Mucosa of gallbladder (tissue), 1 donor: ENCODE data around the gene GRAMD2A. TPM values are rescaled to one million over a fixed set of nuclear protein-coding genes. Genes with fewer than 3 reads are reported as not detected.
A peak's percentile ranks its signal among the peaks of the same experiment; 100 is the strongest.

Source experiments
- DNase-seq: peaks from one replicate; pipeline ENCODE4 v3.0.0-alpha.2; 2020; ENCODE audit warnings: low spot score
- total RNA-seq: library from RNA; stranded (reverse); gene quantifications from one replicate; pipeline ENCODE4 v1.2.1, GENCODE V29; 2021
- donor health status: DM: no; HTN: no; CAD: no.

GRAMD2A gene
- total RNA-seq, 1 donor from 2014 or later = 0.55 TPM

DNA sequence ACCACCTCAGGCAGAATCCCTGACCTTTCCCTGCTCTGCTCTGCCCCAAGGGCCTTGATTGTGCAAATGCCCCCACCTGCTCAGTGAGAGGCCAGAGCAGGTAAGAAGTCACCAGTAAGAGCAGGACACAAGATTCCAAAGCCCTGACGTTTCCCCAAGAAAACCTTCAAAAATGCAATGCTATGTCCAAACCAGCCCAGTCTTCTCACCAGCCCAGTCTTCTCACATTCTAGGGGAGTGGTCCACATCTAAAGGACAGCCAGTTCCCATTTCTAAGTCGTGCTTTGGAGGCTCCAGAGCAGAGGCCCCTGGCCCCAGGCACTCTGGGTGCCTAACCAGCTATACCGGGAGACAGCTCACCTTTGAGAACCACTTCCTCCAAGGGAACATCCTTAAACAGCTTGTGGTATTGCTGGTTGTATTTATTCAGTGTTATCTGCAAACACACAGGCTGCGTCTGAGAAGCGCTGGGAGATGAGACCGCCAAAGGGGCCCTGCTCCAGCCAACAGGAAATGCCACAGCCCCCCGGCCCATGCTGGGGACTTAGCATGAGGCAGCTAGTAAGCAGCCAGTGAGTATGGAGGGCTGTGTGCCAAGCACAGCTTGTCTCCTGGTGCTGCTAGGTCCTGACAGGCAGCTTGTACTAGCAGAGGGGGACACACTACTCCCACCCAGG lies 29.3 kb downstream of the GRAMD2A start:
- DNase-seq = no peak

DNA sequence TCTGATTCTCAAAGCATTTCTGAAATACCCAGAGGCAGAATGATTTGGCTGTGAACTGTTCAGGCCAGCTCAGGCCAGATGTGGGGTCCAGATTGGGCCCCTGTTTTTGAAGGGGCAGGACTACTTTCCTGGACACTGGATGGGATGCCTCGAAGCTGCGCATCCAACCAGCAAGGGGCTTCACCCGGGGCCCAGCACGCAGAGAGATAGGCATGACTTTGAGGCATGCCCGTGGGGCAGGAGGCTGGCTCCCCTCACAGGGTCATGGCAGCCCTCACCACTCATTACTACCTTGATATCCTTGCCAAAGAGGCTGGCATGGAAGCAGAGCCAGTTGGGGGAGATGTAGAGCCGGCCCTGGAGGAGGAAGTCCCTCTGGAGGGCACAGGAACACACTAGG lies 30.1 kb downstream of the GRAMD2A start:
- DNase-seq = no peak

DNA sequence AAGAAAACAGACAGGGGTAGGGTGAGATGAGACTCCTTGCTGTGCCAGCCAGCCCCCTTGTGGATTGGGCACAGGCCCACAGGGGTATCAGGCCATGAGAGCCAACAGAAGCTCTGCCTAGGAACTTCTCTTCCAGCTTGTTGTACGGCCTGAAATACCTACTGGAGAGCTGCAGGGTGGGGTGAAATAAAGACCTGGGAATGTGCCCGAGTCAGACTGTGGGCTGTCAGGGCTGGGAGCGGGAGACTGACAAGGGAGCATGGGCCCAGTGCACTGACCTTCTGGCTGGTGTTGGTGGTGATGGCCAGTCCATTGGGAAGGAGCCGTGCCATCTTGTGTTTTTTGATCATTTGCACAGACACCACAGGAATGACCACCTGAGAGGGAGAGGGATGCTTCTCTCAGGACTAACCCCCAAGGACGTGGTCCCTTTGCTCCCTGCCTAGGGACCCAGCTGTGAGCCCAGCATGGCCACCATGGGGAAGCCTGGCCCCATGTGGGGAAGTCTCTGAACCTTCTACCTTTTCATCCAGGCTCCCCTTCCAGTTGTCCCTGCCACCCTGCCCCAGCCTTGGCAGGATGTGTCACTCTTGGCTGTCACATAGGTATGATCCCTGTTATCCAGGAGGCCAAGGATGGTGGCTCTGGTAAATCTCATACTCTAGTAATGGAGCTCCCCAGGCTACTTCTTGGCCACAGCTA lies 30.7 kb downstream of the GRAMD2A start:
- no peak for DNase-seq

DNA sequence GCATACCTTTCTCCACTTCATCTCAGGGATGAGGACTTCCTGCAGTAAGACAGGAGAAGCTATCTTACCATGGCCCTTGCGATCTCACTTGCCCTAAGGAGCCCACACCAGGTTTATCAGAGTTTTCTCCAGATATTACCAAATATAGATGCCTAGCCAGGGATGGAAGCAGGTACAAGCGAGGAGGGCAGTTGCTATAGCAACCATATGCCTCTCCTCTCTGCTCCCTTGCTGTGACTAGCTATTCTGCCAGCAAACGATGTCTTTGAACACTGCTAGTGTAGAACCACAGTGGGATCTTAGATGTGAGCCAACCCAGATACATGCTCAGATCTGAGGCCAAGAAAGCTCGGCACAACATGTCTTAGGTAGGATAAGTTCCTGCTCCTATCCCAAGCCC lies 33.9 kb downstream of the GRAMD2A start:
- DNase-seq = no peak

DNA sequence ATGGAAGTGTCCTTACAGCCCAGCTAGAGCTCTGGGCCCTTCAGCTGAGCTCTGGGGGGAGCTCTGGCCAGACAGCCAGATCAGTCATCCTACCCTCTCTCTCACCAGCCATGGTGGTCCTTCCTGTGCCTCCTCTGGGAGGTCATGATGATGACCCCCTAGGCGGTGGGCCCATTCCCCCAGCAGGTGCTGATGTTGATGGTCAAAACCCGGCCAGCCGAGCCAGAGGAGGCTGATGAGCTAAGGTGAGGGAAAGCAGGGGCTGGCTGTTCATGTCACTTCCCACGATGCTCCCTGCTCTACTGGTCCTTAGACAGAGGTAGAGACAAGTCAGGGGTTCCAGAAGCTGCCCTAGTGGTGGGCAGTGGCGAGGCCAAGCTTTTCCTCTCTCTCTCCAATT lies 35.0 kb downstream of the GRAMD2A start:
- DNase-seq = no peak

DNA sequence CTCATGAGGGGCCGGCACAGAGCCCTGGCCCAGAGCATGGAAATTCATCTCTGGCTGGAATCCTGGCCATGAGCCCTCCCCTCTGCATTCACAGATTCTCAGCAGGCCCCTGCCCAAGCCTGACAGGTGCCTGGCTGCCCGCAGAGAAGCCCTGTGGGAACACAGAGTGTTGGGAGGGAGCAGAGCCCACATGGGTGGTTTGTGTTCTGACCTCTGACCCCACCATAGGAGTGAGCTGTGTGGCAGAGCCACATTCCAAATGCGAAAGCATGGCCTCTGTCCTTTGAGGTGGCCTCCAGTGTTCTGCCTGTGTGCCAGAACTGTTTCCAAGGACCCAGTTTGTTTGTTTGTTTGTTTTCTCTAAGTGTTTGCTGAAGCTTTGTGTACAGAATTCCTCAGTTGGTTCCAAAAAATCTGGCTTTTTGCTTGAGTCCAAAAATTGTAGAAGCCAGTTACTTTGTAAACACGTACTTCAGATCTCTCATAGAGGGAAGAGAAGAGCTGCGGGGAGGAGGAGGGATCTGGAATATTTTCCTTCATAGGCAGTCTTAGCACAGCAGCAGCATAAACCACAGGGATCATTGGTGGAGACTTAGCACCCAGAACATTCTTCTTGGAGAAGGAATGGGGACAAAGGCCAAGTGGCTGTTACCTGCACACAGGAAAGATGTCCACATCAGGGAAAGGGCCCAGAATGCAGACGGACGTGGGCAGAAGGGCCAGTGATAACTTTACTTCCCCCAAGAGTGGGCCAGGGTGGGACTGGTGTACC lies 36.0 kb downstream of the GRAMD2A start:
- DNase-seq = no peak

DNA sequence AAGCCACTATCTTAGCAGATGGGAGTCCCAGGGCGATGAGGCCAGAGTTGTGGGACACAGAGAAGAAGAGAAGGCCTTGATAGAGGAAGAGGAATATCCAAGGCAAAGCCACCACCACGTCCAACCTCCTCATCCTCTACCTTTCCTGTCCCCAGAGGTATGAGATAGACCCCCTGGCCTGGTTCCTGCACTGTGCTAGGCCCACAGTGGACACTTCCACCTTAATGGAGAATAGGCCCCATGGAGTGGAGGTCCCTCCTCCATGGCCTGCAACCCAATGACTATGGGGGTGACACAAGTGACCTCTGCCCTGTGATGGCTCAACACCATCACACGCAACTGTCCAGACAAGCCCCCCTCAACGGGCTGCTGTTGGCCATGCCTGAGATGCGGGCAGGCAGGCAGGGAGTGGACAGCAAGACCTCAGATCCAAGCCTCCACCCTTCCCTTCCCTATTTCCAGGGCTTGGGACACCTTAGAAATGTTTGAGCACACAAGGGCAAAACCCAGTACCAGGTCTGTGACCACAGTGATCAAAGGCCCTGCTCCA lies 36.8 kb downstream of the GRAMD2A start:
- no peak for DNase-seq

DNA sequence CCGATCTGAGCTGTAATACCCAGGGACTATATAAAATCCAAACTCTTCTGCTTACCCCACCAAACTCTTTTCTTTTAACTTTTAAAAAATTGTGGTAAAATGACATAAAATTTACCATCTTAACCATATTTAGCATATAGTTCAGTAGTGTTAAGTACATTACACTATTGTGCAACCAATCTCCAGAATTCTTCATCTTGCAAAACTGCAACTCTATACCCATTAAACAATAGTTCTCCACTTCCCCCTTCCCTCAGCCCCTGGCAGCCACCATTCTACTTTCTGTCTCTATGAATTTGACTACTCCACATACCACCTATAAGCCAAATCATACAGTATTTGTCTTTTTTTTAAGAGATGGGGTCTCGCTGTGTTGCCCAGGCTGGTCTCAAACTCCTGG lies 40.7 kb downstream of the GRAMD2A start:
- no peak for DNase-seq

DNA sequence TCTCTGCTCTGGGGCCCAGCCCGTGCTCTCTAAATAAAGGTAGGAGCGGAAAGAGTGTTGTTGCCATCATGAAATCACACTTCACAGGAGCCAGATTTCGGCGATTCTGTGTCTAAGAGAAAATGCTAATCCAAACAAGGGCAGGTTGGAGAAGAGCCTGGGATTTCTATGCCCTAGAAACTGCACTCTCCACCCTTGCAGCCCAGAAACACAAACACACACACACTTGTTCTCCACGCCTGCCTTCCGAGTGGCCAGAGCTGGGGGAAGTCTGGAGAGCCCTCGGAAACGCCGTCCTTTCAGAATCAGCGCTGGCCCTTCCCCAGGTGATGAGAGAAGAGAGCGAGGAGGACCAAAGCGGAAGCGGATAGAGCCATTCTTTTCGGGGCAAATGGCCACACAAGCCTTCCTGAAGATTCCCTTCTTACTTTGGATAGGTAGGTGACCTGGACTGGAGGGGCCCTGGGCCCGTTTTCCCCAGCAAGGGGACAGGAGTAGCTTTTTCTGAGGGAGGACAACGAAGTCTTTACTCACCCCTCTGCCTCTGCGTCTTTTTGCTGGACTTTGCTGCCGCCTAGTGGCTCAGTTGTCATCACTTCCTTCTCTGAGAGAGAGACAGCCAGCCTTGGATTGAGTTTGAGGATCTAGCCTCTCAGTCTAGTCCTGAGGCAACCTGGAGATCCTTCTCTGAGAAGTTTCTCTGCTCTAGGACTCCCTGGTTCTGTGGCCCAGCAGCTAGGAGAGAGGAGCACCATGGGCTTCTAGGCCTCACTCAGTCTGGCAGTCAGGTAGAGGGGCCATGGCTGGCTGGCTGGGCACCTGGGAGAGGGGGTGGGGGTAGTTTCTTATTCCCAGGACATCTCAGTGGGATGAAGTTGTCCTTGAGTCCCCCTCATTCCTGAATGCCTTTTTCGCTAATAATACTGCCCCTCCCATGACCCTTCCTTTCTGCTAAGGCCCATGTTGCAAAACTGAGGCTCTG lies 41.7 kb downstream of the GRAMD2A start:
- DNase-seq = peak; percentile 89

DNA sequence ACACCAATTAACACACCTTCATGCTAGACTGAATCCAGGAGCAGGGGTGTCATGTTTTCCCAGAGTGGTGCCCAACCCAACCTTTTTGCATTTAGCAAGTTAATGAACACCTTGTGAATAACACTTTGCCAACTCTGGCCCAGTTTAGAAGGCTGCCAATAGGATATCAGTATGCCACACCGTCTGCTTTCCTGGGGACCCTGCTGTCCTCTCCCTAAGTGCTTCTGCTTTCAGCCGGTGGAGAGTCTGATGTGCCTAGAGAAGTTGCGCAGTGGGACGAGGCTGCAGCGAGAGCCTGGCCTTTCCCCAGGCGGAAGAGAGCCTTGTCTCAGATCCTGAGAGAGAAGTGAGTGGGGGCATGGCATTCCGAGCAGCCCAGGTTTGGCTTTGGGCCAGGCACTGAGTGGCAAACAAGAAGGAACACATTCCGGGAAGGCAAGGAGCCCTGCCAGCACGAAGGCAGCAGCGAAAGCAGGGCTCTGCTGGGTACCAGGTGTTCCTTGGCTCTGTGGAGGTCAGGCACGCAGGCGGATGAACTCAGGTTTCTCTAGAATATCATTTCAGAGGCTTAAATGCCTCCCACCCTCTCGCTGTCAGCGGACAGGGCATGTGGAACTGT lies 42.5 kb downstream of the GRAMD2A start:
- peak; percentile 86 for DNase-seq

DNA sequence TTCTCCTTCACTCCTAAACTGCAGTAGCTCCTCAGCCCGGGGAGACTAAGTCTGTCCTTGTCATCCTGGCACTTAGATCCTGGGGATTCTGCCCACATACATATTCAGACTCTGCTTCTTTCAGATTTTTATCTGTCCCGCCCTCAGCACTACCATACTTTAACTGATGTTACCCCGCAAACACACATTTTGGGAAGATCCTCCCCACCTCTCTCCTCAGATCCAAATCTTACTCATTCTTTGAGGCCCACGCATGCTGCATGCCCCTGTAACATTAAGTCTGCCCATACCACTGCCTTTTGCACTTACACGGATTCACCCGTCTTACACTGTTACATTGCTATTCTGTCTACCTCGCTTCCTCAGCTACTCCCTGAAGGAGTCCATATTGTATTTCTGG lies 43.3 kb downstream of the GRAMD2A start:
- no peak for DNase-seq

DNA sequence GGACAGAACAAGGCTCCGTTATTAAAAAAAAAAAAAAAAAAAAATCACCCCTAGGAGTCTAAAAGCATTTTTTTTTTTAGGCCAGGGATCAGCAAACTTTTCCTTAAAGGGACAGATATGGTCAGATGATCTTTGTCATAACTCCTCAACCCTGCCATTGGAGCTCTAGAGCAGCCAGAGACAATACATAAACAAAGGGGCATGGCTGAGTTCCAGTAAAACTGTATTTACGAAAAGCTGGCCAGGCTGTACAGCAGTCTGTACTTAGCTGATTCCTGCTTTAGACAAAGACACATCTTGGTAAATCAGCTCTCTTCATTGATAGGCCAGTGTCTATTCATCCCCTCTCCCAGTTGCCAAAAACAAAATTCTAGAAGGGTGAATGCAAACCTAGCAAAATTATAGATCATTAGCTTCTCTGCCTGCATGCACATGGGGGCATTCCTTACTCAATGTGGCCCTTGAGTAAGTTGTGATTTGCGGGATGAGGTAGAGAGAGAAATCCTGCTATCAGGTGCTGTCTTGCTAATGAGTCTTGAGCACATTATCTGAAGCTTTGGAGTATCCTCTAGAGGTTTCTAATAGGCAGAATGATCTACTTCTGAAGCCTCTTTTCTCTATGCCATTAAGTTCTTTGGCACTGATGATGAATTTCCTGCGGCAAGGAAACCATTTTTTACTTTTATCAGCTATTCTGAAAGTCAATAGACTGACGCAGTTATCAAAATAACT lies 44.2 kb downstream of the GRAMD2A start:
- DNase-seq = no peak

DNA sequence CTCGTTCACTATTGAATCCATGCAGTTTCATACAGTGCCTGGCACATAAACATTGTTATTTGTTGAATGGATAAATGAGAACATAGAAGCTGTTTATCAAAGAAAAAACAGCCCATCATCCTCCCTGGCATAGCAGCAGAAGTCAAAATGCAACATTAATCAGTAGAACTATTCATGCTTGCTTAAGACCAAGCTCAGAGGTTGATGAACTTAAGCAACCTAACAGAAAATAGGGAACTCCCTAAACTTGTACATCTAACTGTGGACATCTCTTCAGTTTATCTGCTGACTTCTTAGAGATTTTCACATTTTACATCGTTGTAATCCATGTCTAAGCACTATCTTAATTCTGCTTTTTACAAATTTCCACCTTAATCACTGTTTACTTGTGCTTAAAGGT lies 50.2 kb downstream of the GRAMD2A start:
- DNase-seq = no peak

DNA sequence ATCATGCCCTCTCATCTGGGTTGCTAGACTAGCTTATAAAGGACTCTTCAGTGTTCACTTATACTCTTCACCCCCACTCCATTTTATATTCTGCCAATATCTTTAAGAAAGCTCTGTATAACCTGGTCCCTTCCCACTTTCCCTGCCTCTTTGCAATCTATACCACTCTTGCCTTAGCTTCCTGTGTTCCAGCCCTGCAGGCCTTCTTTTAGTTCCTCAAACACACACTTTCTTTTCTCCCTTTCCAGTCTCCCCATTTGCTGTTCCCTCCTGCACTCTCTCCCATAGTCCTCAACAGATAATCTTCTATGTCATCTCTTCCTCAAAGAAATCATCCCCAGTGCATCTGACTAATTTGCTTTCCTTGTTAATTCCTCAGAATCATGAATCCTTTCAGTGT lies 50.7 kb downstream of the GRAMD2A start:
- no peak for DNase-seq

DNA sequence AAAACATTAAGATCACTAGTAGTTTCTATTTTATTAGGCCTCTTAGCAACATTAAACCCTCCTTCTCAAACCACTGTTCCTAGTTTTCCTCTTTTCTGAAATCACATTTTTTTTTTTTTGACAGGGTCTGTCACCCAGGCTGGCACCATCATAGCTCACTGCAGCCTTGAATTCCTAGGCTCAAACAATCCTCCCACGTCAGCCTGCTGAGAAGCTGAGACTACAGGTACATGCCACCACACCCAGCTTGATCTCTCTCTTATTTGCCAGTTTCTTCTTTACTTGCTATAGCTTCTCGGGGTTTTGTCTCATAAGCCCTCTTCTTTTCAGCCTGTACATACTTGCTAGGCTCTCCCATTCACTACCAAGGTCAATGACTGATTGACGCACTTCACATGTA lies 51.4 kb downstream of the GRAMD2A start:
- DNase-seq = no peak

DNA sequence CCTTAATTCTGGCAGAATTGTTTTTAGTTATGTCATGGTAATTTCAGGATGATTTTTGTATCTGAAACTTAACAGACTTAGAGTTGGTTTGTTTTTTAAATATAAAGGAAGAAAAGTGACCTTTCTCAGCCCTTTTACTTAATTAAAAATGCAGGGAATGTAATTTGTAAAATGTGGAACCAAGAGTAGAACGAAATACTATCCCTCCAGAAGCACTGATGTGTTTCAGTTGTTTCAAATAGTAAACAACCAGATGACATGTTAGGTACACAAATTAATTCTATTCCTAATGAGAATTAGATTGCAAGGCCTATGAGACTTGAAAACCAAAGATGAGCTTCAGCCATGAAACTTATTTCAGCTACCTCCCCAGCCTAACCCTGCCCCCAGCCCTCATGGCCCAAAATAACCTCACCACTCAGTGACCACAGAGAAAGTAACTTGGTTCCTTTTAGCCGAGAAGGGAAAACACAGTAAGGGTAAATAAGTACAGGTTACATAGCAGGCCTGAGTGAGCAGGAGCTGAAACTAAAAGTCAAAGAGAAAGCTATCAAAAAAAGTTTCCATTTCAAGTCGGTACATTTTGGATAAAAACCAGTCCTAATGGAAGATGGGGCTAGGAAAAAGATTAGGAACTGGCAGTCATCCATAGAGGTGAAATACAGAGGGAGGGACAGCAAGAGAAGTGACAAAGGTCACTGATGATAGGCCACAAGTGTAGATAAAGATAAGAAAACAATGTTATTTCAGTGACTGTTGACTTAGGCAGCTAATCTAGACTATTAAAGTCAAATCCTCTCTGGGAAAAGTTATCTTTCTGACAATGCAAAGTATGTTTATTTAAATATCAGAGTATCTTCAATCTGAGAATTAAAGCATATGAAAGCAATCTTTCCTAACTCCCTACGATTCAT lies 56.2 kb downstream of the GRAMD2A start:
- DNase-seq = no peak

DNA sequence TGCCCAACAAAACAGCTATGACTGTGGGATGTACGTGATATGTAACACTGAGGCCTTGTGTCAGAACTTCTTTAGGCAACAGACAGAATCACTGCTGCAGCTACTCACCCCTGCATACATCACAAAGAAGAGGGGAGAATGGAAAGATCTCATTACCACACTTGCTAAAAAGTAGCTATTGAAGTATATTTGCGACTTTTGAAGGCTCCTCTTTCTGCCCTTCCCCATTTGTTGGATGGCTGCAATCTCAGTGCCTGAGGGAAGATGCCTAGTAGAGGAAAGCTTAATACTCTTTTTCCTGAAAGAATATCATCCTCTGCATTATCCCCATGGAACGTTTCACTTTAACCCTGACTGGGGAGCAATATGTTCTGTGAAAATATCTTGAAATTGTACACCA lies 57.5 kb downstream of the GRAMD2A start:
- no peak for DNase-seq

DNA sequence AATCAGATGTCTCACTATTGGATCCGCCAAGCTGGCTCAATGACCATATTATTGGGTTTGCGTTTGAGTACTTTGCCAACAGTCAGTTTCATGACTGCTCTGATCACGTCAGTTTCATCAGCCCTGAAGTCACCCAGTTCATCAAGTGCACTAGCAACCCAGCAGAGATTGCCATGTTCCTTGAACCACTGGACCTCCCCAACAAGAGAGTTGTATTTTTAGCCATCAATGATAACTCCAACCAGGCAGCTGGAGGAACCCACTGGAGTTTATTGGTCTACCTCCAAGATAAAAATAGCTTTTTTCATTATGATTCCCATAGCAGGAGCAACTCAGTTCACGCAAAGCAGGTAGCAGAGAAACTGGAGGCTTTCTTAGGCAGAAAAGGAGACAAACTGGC lies 57.9 kb downstream of the GRAMD2A start:
- no peak for DNase-seq
